Hepatocyte (in vitro differentiated cells): ENCODE measurements around the gene WDR31. TPM values are rescaled to one million over a fixed set of nuclear protein-coding genes. Genes with fewer than 3 reads are reported as not detected.
A peak's percentile ranks its signal among the peaks of the same experiment; 100 is the strongest.

Experiments
- DNase-seq: peaks from one replicate; pipeline ENCODE4 v3.0.0-alpha.2; 2016; ENCODE audit warnings: low spot score
- H2AFZ ChIP-seq: fragments of 200-600 bp; sonication (generic); 2 replicates; pipeline ENCODE4 v1.6.0; 2016; ENCODE audit warnings: antibody characterized with exemption, mild to moderate bottlenecking
- H3K27ac ChIP-seq: fragments of 200-600 bp; sonication (generic); 2 replicates; pipeline ENCODE4 v1.5.1; 2016; ENCODE audit warnings: mild to moderate bottlenecking
- H3K27me3 ChIP-seq: fragments of 200-600 bp; sonication (generic); 2 replicates; pipeline ENCODE4 v1.6.1; 2016
- H3K36me3 ChIP-seq: fragments of 200-600 bp; sonication (generic); replicated peaks from 2 replicates; pipeline ENCODE4 v1.5.1; 2016; ENCODE audit warnings: low read depth; ENCODE audit not compliant: insufficient read depth
- H3K4me1 ChIP-seq: fragments of 200-600 bp; sonication (generic); 2 replicates; pipeline ENCODE4 v1.5.1; 2016; ENCODE audit warnings: mild to moderate bottlenecking, moderate library complexity; ENCODE audit not compliant: insufficient read depth
- H3K4me2 ChIP-seq: fragments of 200-600 bp; sonication (generic); 2 replicates; pipeline ENCODE4 v1.6.0; 2016
- H3K4me3 ChIP-seq: fragments of 200-600 bp; sonication (generic); 2 replicates; pipeline ENCODE4 v1.5.1; 2016; ENCODE audit warnings: mild to moderate bottlenecking
- H3K79me2 ChIP-seq: fragments of 200-600 bp; sonication (generic); 2 replicates; pipeline ENCODE4 v1.6.0; 2017; ENCODE audit warnings: mild to moderate bottlenecking
- H3K9me2 ChIP-seq: fragments of 200-600 bp; sonication (generic); replicated peaks from 2 replicates; pipeline ENCODE4 v1.6.0; 2017; ENCODE audit warnings: mild to moderate bottlenecking; ENCODE audit not compliant: insufficient read depth
- H3K9me3 ChIP-seq: fragments of 200-600 bp; sonication (generic); 2 replicates; pipeline ENCODE4 v1.5.1; 2016; ENCODE audit warnings: low read depth, mild to moderate bottlenecking
- H4K20me1 ChIP-seq: fragments of 200-600 bp; sonication (generic); 2 replicates; pipeline ENCODE4 v1.6.0; 2016; ENCODE audit warnings: mild to moderate bottlenecking; ENCODE audit not compliant: insufficient read depth, poor library complexity, severe bottlenecking
- EZH2 ChIP-seq: fragments of 200-600 bp; sonication (generic); IDR thresholded peaks from 2 replicates; pipeline ENCODE4 v1.6.1; 2016; ENCODE audit warnings: antibody characterized with exemption, mild to moderate bottlenecking, borderline replicate concordance
- EZH2phosphoT487 ChIP-seq: fragments of 200-600 bp; sonication (generic); IDR thresholded peaks from one replicate; pipeline ENCODE4 v1.6.1; 2018; ENCODE audit warnings: antibody characterized with exemption, mild to moderate bottlenecking, low read depth, moderate library complexity; ENCODE audit not compliant: unreplicated experiment, severe bottlenecking
- WGBS: methylation state at CpG from one replicate; pipeline ENCODE4 v1.1.6; 2016; ENCODE audit warnings: low lambda C conversion rate; ENCODE audit errors: missing lambda C conversion rate; 5-methylcytosine and 5-hydroxymethylcytosine counted together
- polyA plus RNA-seq: library from polyadenylated mRNA; unstranded; fragments of >200 nt; fragmentation: Nextera tagmentation; extraction: Ambion mirVana; gene quantifications from 2 replicates; pipeline ENCODE4 v1.2.1, GENCODE V29; 2016
- total RNA-seq: library from RNA; depleted of rRNA; stranded (reverse); fragments of >200 nt; gene quantifications from 2 replicates; pipeline ENCODE4 v1.2.3, GENCODE V29; 2014
- TF ChIP-seq, protein P1 (sequence below): fragments of 200-600 bp; sonication (generic); IDR thresholded peaks from 2 replicates; pipeline ENCODE4 v1.5.1; 2016; ENCODE audit warnings: antibody characterized with exemption, mild to moderate bottlenecking; ENCODE audit not compliant: poor library complexity

WDR31 gene
- total and polyA plus RNA-seq, 2 experiments from 2014 or later = 1.3 to 1.4 TPM

DNA sequence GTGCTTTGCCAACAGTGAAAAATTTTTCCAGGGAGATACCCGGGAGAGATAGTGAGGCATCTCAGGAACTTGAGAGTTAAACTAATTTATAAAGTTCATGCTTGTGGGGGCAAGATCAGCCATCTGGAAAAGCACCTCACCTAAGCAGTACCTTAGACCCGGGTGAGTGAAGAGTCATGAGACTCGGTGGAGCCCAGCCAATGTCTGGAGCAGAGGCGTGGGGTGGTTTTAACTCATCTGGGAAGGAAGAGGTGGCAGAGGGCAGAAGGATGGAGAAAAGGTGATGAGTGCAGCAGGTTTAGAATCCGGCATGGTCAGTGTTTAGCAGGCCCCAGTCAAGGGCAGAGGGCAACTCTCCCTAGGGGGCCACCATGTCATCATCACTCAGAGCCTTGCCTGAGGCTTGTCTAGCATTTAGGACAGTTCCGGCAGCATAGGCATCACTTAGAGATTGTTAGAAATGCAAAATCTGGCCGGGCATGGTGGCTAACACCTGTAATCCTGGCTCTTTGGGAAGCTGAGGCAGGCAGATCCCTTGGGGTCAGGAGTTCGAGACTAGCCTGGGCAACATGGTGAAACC, 32.6 kb downstream of the WDR31 start:
- H3K4me1 ChIP-seq = no peaks in the 10 kb centered on the region
- no peak for TF ChIP-seq EZH2

DNA sequence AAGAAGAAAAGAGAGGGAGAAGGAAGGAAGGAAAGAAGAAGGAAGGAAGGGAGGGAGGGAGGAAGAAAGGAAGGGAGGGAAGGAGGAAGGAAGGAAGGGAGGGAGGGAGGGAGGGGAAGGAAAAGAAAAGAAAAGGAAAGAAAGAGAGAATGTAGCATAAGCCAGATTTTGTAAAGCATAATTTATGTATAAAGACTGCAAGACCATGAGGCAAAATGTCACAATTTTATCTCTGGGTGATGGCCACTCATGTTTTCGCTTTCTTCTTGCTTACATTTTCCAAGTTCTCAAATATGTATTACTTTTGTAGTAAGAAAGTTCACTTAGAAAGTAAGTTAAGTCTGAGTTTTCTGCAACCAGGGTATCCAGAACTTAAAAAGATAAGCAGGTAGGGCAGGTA, 33.5 kb downstream of the WDR31 start:
- Histone ChIP-seq H3K79me2 (no peaks in the 10 kb centered on the region), H3K9me3 (no peaks in the 10 kb centered on the region), H3K4me3 (no peak overlapping the region), H3K27ac (no peak overlapping the region), H3K9me2 (no peaks in the 10 kb centered on the region), H4K20me1 (no peaks in the 10 kb centered on the region), H3K27me3 (no peaks in the 10 kb centered on the region), H3K4me2 (no peak overlapping the region), H3K36me3 (no peaks in the 10 kb centered on the region), H2AFZ (no peak overlapping the region), H3K4me1 (no peaks in the 10 kb centered on the region)
- WGBS = 92% methylated on average over 1 of the region's 1 CpG
- no peak for DNase-seq
- TF ChIP-seq, protein P1, sequence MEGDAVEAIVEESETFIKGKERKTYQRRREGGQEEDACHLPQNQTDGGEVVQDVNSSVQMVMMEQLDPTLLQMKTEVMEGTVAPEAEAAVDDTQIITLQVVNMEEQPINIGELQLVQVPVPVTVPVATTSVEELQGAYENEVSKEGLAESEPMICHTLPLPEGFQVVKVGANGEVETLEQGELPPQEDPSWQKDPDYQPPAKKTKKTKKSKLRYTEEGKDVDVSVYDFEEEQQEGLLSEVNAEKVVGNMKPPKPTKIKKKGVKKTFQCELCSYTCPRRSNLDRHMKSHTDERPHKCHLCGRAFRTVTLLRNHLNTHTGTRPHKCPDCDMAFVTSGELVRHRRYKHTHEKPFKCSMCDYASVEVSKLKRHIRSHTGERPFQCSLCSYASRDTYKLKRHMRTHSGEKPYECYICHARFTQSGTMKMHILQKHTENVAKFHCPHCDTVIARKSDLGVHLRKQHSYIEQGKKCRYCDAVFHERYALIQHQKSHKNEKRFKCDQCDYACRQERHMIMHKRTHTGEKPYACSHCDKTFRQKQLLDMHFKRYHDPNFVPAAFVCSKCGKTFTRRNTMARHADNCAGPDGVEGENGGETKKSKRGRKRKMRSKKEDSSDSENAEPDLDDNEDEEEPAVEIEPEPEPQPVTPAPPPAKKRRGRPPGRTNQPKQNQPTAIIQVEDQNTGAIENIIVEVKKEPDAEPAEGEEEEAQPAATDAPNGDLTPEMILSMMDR = no peak
- no peak for TF ChIP-seq EZH2phosphoT487
- TF ChIP-seq EZH2 = no peak

More for the DNA sequence above, 32.6 kb downstream of the WDR31 start:
- H3K27ac ChIP-seq = no peak overlapping the region
- H4K20me1 ChIP-seq = no peaks in the 10 kb centered on the region
- DNase-seq = no peak
- no peaks in the 10 kb centered on the region for H3K9me2 ChIP-seq
- no peak overlapping the region for H3K4me2 ChIP-seq
- no peaks in the 10 kb centered on the region for H3K79me2 ChIP-seq
- no peak overlapping the region for H2AFZ ChIP-seq
- no peak overlapping the region for H3K4me3 ChIP-seq
- H3K9me3 ChIP-seq = no peaks in the 10 kb centered on the region
- no peaks in the 10 kb centered on the region for H3K27me3 ChIP-seq
- no peaks in the 10 kb centered on the region for H3K36me3 ChIP-seq
- WGBS = 69% methylated on average over 8 of the region's 8 CpGs

DNA sequence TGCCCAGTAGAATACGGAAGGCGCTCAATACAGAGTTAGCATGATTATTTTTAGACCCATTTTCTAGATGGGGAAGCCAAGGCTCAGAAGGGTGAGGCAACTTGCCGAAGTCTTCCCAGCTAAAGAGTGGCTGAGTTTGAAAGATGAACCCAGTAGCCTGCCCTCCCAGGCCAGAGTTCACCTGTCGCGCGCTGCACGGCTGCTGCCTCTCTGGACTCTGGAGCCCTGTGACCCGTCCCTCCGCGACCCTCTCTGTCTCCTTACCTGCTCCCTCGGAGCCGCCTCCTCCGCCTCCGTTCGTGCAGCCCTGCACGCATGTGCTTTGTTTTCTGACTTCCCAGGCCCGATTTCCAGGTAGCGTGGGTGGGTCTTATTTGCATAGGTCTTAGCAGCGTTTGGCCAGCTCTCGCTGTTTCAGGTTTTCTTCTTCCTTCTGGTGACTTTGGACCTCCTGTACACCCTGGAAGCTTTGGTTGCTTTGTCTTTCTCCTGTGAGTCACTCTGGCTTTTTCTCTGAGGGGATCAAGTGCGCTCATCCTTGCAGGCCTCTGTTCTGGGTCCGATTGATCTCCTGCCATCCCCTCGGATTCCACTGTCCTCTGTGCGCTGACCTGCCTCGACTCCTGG, 37.2 kb downstream of the WDR31 start, which contains the start of gene RNF183:
Gene RNF183 (minus strand): TSS at position 585 of the 627 bp plus-strand sequence. CDS start 5,192 bp downstream, outside the sequence.
- Histone ChIP-seq H3K36me3 (no peaks in the 10 kb centered on the region), H2AFZ (no peak within 1 kb of the TSS), H3K9me3 (no peaks in the 10 kb centered on the region), H3K79me2 (no peaks in the 10 kb centered on the region), H3K27me3 (no peaks in the 10 kb centered on the region), H4K20me1 (no peaks in the 10 kb centered on the region), H3K4me1 (no peaks in the 10 kb centered on the region), H3K27ac (peak within 1 kb of the TSS; percentile 70), H3K9me2 (no peaks in the 10 kb centered on the region), H3K4me2 (peak within 1 kb of the TSS; percentile 59), H3K4me3 (no peak within 1 kb of the TSS)
- TF ChIP-seq EZH2phosphoT487 = no peak
- DNase-seq = peak; percentile 84
- WGBS = 58% methylated on average over 25 of the region's 25 CpGs

DNA sequence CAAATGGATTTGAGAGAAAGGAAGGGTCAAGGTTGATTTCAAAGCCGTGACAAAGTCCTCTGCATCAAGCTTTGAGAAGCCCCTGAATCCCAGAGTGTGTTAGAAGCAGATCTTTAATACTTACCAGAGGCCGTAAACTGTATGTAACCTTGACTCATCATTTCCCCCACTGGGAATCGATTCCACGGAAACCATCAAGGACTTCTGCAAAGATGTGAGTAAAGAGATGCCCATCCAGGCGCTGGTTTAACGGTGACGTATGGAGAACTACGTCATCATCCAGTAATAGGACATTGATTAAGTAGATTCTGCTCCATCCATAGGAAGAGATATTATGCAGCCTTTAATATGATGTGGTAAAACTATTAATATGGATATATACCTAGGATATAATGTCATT, 38.5 kb downstream of the WDR31 start:
- Histone ChIP-seq H3K36me3 (no peaks in the 10 kb centered on the region), H3K4me2 (no peak overlapping the region)
- TF ChIP-seq EZH2 = no peak
- no peak for TF ChIP-seq EZH2phosphoT487
- TF ChIP-seq, protein P1 = no peak

More for the DNA sequence above, 38.5 kb downstream of the WDR31 start:
- DNase-seq = no peak
- Histone ChIP-seq H3K4me3 (no peak overlapping the region), H3K4me1 (no peaks in the 10 kb centered on the region), H3K27me3 (no peaks in the 10 kb centered on the region), H4K20me1 (no peaks in the 10 kb centered on the region), H2AFZ (no peak overlapping the region), H3K9me3 (no peaks in the 10 kb centered on the region), H3K9me2 (no peaks in the 10 kb centered on the region), H3K27ac (no peak overlapping the region), H3K79me2 (no peaks in the 10 kb centered on the region)
- 89% methylated on average over 8 of the region's 8 CpGs for WGBS
